ENCODE results near the gene FAM219B.

The FAM219B gene

DNA sequence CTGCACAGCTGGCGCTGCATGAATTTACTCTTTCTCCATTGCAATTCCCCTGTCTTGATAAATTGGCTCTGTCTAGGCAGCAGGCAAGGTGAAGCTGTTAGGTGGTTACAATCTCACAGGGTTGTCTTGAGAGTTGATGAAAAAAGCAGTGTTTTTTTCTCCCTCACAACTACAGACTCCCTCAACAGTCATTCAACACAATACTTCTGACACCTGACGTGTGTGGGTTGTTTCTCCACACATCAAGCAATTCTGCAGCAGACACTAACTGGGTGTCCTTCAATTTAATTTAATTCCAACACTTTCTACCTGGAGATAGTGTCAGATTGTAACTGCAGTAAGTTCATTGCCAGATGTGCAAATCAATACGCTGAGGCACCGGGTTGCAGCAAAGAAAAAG is 28.4 kb downstream of the FAM219B start:
- DNase-seq (ENCODE audit: low read depth in 2 of 3, low spot score in 2 of 3) = no peak

DNA sequence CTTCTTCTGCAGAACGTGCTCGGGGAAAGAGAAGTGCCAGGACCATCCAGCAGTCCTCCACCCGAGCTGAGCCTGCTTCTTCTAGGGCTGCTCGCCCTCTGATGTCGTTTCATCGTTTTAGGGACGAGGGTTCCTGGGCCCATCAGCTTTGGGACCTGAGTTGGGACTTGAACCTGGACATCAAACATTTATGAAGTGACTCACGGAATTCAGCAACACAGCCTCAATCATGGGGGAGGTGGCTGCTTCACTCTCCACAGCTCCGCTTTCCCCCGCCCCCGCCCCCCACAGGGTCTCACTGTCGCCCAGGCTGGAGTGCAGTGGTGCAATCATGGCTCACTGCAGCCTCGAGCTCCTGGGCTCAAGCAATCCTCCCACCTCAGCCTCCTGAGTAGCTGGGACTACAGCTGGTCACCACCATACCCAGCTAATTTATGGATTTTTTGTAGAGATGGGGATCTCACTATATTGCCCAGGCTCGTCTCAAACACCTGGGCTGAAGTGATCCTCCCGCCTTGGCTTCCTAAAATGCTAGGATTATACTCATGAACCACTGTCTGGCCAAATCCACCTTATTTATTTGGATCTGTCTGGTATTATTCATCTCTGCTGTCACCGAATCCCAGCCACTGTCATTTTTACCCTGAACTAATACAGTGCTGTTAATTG is 32.8 kb downstream of the FAM219B start:
- DNase-seq (ENCODE audit: low read depth in 2 of 3, low spot score in 2 of 3) = no peak

GRCh38 chr15:74873036-74873755 is 33.5 kb downstream of the FAM219B start, which contains the start of gene SCAMP2:
Gene SCAMP2 (minus strand): TSS chr15:74873365. CDS start chr15:74873255, 110 bp downstream.
- peak; percentile 79 to 87 (median 79) for DNase-seq (ENCODE audit: low read depth in 2 of 3, low spot score in 2 of 3)

DNA sequence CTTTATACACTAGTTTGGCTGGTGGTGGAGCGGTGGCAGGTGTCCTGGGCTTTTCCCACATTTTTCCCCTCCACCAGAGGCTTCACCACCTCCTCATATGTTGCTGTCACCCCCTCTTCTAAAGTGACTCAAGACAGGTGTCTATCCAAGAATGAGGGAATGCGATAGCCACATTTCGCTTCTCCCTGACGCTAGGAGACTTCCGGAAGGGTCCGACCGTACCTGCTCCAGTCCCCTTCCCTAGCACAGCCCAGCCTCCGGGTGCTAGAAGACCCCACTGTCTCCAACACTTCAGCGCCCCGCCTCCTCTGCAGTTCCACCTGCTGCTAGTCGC is 34.0 kb downstream of the FAM219B start:
- DNase-seq (ENCODE audit: low read depth in 2 of 3, low spot score in 2 of 3) = no peak

DNA sequence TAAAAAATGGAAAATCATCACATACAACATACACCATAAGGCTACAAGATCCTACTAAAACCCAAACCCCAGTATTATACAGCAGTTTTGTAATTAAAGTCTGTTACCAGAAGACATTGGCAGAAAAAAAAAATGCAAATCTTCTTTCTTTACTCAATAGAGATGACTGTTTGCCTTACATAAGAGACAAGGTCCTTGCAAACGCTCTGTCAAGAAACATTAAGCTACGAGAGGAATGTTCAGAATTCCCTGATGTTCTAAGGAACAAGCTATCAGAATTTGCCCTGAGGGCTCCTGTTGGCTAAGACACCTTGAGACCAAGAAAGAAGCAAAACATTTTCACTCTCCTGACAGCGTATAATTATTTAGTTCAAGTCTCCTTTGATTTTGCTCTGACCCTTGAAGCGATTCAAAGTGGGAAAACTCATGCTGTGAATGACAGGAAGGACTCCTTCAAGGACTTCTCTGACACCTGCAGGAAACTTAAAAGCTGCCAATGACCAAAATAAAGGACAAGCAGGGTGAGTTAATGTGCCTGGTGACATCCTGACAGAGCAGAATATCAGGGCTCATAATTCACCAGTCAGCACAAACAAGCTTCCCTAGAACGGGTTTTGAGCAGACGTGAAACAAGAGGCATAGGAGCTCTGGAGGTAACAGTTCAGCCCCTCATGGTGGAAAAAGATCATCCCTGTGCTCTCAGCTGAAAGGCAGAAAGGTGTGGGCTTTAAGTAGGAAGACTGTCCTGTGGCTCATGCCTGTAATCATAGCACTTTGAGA is 36.0 kb downstream of the FAM219B start:
- DNase-seq (ENCODE audit: low read depth in 2 of 3, low spot score in 2 of 3) = no peak

DNA sequence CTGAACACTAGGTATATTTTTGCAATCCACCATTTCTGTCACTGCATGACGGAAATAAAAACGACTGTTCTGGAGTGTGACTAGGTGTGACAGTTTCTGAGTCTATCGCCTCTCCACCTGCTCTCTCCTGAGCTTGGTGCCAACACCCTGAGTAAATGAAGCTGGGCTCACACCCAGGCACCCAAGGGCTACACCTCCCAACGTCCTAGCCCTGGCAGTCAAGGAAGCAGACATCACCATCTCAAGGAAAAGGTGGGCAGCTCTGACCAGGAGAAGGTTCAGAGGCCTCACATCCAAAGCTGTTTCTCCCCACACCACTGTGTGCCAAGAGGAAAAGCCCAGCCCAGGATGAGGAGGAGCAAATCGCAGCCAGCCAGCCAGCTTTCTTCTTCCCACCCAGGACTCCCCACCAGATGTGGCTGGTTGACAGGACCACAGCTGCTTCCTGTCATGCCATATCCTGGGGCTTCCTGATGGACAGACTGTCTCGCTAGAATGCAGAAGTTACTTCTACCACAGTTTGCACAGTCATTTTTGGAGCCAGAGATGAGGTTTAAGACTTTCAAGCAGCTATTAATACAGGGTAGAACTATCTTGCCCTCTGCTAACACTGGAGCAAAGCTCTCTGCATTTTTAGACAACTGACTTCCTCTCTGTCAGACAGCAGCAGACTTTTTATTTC is 36.8 kb downstream of the FAM219B start:
- DNase-seq (ENCODE audit: low read depth in 2 of 3, low spot score in 2 of 3) = no peak

DNA sequence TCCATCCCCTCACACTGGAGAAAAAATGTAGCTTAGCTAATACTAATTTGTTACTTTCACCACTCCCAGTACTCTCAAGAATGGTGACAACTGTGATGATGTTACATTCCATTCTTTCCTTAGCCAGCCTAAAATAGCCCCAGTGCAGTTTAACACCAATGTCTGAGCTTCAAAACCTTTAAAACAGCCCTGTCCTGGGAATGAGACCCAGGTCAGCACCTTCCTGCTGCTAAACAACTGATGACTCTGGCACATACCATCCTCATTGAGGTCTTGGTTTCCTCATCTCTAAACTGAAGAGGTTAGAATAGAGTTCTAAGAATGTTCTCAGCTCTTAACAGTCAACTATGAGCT is 37.3 kb downstream of the FAM219B start:
- DNase-seq (ENCODE audit: low read depth in 2 of 3, low spot score in 2 of 3) = no peak

GRCh38 chr15:74868059-74868458 is 38.6 kb downstream of the FAM219B start:
- DNase-seq (ENCODE audit: low read depth in 2 of 3, low spot score in 2 of 3) = no peak

- DNase-seq (ENCODE audit: low read depth in 2 of 3, low spot score in 2 of 3) = no peak
Measured at GRCh38 chr15:74867466-74868038, 39.1 kb downstream of the FAM219B start.

GRCh38 chr15:74866090-74866489 is 40.6 kb downstream of the FAM219B start:
- no peak for DNase-seq (ENCODE audit: low read depth in 2 of 3, low spot score in 2 of 3)

DNA sequence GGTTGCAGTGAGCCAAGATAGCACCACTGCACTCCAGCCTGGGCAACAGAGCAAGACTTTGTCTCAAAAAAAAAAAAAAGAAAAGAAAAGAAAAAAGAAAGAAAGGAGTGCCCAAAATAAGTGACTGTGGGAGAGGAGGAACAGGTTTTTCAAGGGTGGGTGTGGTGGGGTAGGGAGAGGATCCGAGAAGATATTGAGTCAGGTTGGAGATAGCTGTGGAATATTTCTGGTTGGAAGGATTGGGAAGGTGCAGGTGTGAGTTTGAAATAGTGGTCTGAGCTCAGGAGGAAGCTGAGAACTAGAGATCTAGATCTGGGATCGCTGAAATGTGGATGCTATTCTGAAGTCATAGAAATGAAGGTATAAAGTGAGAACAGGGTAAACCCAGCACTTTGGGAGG is 41.3 kb downstream of the FAM219B start:
- no peak for DNase-seq (ENCODE audit: low read depth in 2 of 3, low spot score in 2 of 3)

DNA sequence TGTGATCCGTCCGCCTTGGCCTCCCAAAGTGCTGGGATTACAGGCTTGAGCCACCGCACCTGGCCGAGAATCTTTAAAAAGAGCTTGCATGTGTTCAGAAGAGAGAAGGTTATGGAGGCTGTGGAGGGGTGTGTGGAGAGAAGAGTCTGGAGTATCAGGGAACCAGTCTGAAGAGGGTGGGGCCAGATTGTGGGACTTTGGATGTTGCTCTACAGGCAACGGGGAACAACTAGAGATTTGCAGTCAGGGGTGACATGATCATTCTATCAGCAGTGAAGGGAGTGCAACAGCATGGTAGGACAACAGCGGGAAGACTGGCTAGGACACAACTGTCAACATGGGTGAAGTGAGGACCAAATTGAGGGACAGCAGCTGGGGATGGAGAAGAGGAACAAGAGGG is 42.4 kb downstream of the FAM219B start:
- no peak for DNase-seq (ENCODE audit: low read depth in 2 of 3, low spot score in 2 of 3)

- DNase-seq (ENCODE audit: low read depth in 2 of 3, low spot score in 2 of 3) = no peak
Measured at GRCh38 chr15:74863239-74864056, 43.2 kb downstream of the FAM219B start.

- DNase-seq (ENCODE audit: low read depth in 2 of 3, low spot score in 2 of 3) = no peak
Measured at GRCh38 chr15:74858369-74858740, 48.3 kb downstream of the FAM219B start.

GRCh38 chr15:74857671-74858368 is 48.8 kb downstream of the FAM219B start:
- DNase-seq (ENCODE audit: low read depth in 2 of 3, low spot score in 2 of 3) = no peak

DNA sequence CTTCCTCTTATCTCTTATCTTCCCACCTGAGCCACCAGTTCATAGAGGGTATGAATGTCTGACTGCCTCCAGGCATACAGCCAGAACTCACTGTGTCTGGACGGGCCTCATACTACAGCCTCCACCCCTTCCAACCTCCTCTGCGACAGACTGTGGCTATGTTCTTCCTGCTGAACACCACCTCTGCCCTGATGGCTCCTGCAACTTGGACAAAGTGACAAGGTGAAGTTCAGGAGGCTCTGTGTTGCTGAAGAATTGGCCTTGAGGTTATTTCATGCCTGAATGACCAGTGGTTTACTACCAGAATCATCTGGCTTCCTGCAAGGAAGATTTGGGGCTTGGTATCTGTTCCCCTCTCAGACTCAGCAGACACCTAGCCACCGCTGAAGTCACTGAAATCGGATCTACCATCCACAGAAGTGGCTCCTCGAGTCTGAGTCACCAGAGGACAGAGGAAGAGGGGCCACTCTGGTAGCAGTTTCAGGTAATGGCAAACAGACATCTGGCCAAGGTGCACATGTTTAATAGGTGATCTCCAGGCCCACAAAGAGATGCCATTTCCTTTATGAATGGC is 49.5 kb downstream of the FAM219B start:
- no peak for DNase-seq (ENCODE audit: low read depth in 2 of 3, low spot score in 2 of 3)

DNA sequence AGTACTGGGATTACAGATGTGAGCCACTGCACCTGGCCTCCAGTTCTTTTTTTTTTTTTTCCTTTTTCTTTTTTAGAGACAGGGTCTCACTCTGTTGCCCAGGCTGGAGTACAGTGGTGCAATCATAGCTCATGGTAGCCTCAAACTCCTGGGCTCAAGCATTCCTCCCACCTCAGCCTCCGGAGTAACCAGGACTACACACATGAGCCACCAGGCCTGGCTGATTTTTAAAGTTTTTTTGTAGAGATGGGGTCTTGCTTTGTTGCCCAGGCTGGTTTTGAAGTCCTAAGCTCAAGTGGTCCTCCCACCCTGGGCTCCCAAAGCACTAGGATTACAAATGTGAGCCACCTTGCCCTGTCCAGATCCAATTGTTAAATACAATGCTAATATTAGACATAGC is 50.1 kb downstream of the FAM219B start:
- no peak for DNase-seq (ENCODE audit: low read depth in 2 of 3, low spot score in 2 of 3)

- no peak for DNase-seq (ENCODE audit: low read depth in 2 of 3, low spot score in 2 of 3)
Measured at GRCh38 chr15:74855857-74856256, 50.8 kb downstream of the FAM219B start.

DNA sequence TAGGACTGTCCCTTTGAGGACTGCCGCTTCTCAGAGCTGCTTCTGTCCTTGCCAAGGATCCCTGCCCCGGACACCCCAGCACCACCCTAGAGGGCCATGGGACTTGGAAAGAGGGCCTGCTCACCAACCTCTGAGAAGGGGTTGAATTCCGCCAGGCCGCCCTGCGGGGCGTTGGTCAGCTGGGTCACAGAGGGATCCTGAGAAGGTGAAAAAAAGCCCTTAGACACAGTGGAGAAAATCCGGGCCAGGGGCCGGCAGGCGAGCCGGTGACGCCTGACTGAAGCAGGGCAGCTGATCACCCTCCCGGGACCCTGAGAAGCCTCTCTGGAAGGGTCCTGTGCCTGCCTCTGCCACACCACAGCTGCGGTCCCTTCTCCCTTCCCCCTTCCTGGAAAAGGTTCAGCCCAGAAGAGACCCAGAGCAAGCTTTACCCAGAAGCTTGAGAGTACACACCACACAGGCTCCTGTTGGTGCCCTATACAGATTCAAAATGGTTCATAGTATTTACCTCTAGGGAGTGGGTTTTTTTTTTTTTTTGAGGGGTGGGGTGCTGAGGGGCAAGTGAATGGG is 52.1 kb downstream of the FAM219B start:
- DNase-seq (ENCODE audit: low read depth in 2 of 3, low spot score in 2 of 3) = no peak

Data from activated CD8-positive, alpha-beta memory T cell treated with anti-CD3 and anti-CD28 coated beads for 48 hours (primary cell).